Measurements from ENCODE around the gene CYB5A. TPM values are rescaled to one million over a fixed set of nuclear protein-coding genes. Genes with fewer than 3 reads are reported as not detected.
A peak's percentile ranks its signal among the peaks of the same experiment; 100 is the strongest.

The CYB5A gene
- total and polyA plus RNA-seq, 2 experiments from 2014 or later, result 273 to 457 TPM

- H3K9me3 ChIP-seq (ENCODE audit: low read depth), result no peaks in the 10 kb centered on the region
- H3K9me2 ChIP-seq (replicated peaks; ENCODE audit: insufficient read depth), result no peaks in the 10 kb centered on the region
- DNase-seq (ENCODE audit: low spot score), result no peak
- no peak overlapping the region for H2AFZ ChIP-seq
- TF ChIP-seq EZH2 (IDR thresholded peaks at IDR 0.05; ENCODE audit: borderline replicate concordance) (no peak), EZH2phosphoT487 (IDR thresholded peaks at IDR 0.05; ENCODE audit: low read depth, severe bottlenecking, unreplicated experiment) (no peak), CTCF (IDR thresholded peaks at IDR 0.05; ENCODE audit: poor library complexity) (no peak)
- no peaks in the 10 kb centered on the region for H3K27me3 ChIP-seq
- H3K79me2 ChIP-seq, result peaks cover 16% of the 10 kb centered on the region
- no peak overlapping the region for H3K4me2 ChIP-seq
- no peaks in the 10 kb centered on the region for H4K20me1 ChIP-seq (ENCODE audit: insufficient read depth, poor library complexity, severe bottlenecking)
- peaks cover 17% of the 10 kb centered on the region for H3K4me1 ChIP-seq (ENCODE audit: insufficient read depth)
- H3K36me3 ChIP-seq (replicated peaks; ENCODE audit: insufficient read depth, low read depth), result no peaks in the 10 kb centered on the region
- no peak overlapping the region for H3K4me3 ChIP-seq
- H3K27ac ChIP-seq, result no peak overlapping the region
- WGBS (ENCODE audit: low lambda C conversion rate, missing lambda C conversion rate), result 48% methylated on average over 7 of the region's 7 CpGs
Measured at GRCh38 chr18:74257083-74257482, 34.7 kb downstream of the CYB5A start.

GRCh38 chr18:74256190-74256589 is 35.6 kb downstream of the CYB5A start:
- no peaks in the 10 kb centered on the region for H3K9me3 ChIP-seq (ENCODE audit: low read depth)
- peak overlapping the region; percentile 39 for H3K27ac ChIP-seq
- H3K79me2 ChIP-seq, result peaks cover 15% of the 10 kb centered on the region
- no peaks in the 10 kb centered on the region for H3K27me3 ChIP-seq
- H2AFZ ChIP-seq, result no peak overlapping the region
- WGBS (ENCODE audit: low lambda C conversion rate, missing lambda C conversion rate), result 45% methylated on average over 5 of the region's 5 CpGs
- no peak overlapping the region for H3K4me3 ChIP-seq
- no peaks in the 10 kb centered on the region for H3K36me3 ChIP-seq (replicated peaks; ENCODE audit: insufficient read depth, low read depth)
- peaks cover 25% of the 10 kb centered on the region for H3K4me1 ChIP-seq (ENCODE audit: insufficient read depth)
- DNase-seq (ENCODE audit: low spot score), result no peak
- TF ChIP-seq EZH2phosphoT487 (IDR thresholded peaks at IDR 0.05; ENCODE audit: low read depth, severe bottlenecking, unreplicated experiment) (no peak), CTCF (IDR thresholded peaks at IDR 0.05; ENCODE audit: poor library complexity) (no peak), EZH2 (IDR thresholded peaks at IDR 0.05; ENCODE audit: borderline replicate concordance) (no peak)
- no peaks in the 10 kb centered on the region for H4K20me1 ChIP-seq (ENCODE audit: insufficient read depth, poor library complexity, severe bottlenecking)
- peak overlapping the region; percentile 13 for H3K4me2 ChIP-seq
- no peaks in the 10 kb centered on the region for H3K9me2 ChIP-seq (replicated peaks; ENCODE audit: insufficient read depth)

- peaks cover 11% of the 10 kb centered on the region for H3K79me2 ChIP-seq
- H3K9me3 ChIP-seq (ENCODE audit: low read depth), result no peaks in the 10 kb centered on the region
- H3K27ac ChIP-seq, result peak overlapping the region; percentile 39
- H3K4me3 ChIP-seq, result no peak overlapping the region
- no peaks in the 10 kb centered on the region for H3K27me3 ChIP-seq
- H3K9me2 ChIP-seq (replicated peaks; ENCODE audit: insufficient read depth), result no peaks in the 10 kb centered on the region
- H3K4me1 ChIP-seq (ENCODE audit: insufficient read depth), result peaks cover 28% of the 10 kb centered on the region
- WGBS (ENCODE audit: low lambda C conversion rate, missing lambda C conversion rate), result 41% methylated on average over 4 of the region's 4 CpGs
- no peak for DNase-seq (ENCODE audit: low spot score)
- H3K4me2 ChIP-seq, result peak overlapping the region; percentile 13
- H4K20me1 ChIP-seq (ENCODE audit: insufficient read depth, poor library complexity, severe bottlenecking), result no peaks in the 10 kb centered on the region
- no peaks in the 10 kb centered on the region for H3K36me3 ChIP-seq (replicated peaks; ENCODE audit: insufficient read depth, low read depth)
- H2AFZ ChIP-seq, result no peak overlapping the region
- TF ChIP-seq CTCF (IDR thresholded peaks at IDR 0.05; ENCODE audit: poor library complexity) (no peak), EZH2phosphoT487 (IDR thresholded peaks at IDR 0.05; ENCODE audit: low read depth, severe bottlenecking, unreplicated experiment) (no peak), EZH2 (IDR thresholded peaks at IDR 0.05; ENCODE audit: borderline replicate concordance) (no peak)
Measured at GRCh38 chr18:74255131-74255616, 36.6 kb downstream of the CYB5A start.

- Histone ChIP-seq H3K27me3 (no peaks in the 10 kb centered on the region), H3K4me2 (no peak overlapping the region), H3K4me3 (no peak overlapping the region), H3K4me1 (ENCODE audit: insufficient read depth) (peaks cover 34% of the 10 kb centered on the region), H3K36me3 (replicated peaks; ENCODE audit: insufficient read depth, low read depth) (no peaks in the 10 kb centered on the region), H3K27ac (peak overlapping the region; percentile 76), H3K9me2 (replicated peaks; ENCODE audit: insufficient read depth) (no peaks in the 10 kb centered on the region), H3K9me3 (ENCODE audit: low read depth) (no peaks in the 10 kb centered on the region), H4K20me1 (ENCODE audit: insufficient read depth, poor library complexity, severe bottlenecking) (no peaks in the 10 kb centered on the region), H2AFZ (no peak overlapping the region), H3K79me2 (peaks cover under 1% of the 10 kb centered on the region)
- no peak for DNase-seq (ENCODE audit: low spot score)
- TF ChIP-seq EZH2phosphoT487 (IDR thresholded peaks at IDR 0.05; ENCODE audit: low read depth, severe bottlenecking, unreplicated experiment) (no peak), EZH2 (IDR thresholded peaks at IDR 0.05; ENCODE audit: borderline replicate concordance) (no peak), CTCF (IDR thresholded peaks at IDR 0.05; ENCODE audit: poor library complexity) (no peak)
- WGBS (ENCODE audit: low lambda C conversion rate, missing lambda C conversion rate), result 67% methylated on average over 4 of the region's 4 CpGs
Measured at GRCh38 chr18:74252039-74252395, 39.7 kb downstream of the CYB5A start.

All from hepatocyte (in vitro differentiated cells).